ENCODE measurements around the gene KDM8. TPM values are rescaled to one million over a fixed set of nuclear protein-coding genes. Genes with fewer than 3 reads are reported as not detected.

The KDM8 gene
- total RNA-seq, 3 donors from 2014 or later (not counting 1 experiment from before 2014, with no cell fraction given) = 11.4 to 17.9 (median 17.8) TPM

GRCh38 chr16:27161398-27161797 is 41.9 kb upstream of the KDM8 start:
- no peak overlapping the region for H3K27ac ChIP-seq (ENCODE audit: low read length)
- ATAC-seq (no peak), DNase-seq (no peak)
- no peaks in the 10 kb centered on the region for H3K36me3 Mint-ChIP-seq
- H3K27ac Mint-ChIP-seq = no peak overlapping the region
- intact Hi-C loops (cut with micrococcal nuclease) = no loop called here
- H3K9me3 Mint-ChIP-seq = peaks cover 2 to 3% of the 10 kb centered on the region in 2 donors
- H3K4me1 Mint-ChIP-seq = no peaks in the 10 kb centered on the region
- H3K9me3 ChIP-seq (ENCODE audit: control insufficient read depth, insufficient read depth, low read length) = peaks cover 18% of the 10 kb centered on the region
- no peaks in the 10 kb centered on the region for H3K4me1 ChIP-seq (ENCODE audit: control insufficient read depth, insufficient read depth, low read length)
- H3K4me3 Mint-ChIP-seq = no peak overlapping the region
- TF ChIP-seq CTCF (IDR thresholded peaks at IDR 0.05) = no peak
- H3K27me3 ChIP-seq (ENCODE audit: control insufficient read depth, insufficient read depth, low read length) = no peaks in the 10 kb centered on the region
- 82% methylated on average over 3 of the region's 3 CpGs for WGBS (ENCODE audit: insufficient coverage)
- no peak overlapping the region for H3K4me3 ChIP-seq (ENCODE audit: low read length)
- no peaks in the 10 kb centered on the region for H3K27me3 Mint-ChIP-seq (ENCODE audit: low read depth in 2 of 2)
- H3K36me3 ChIP-seq (ENCODE audit: control insufficient read depth, insufficient read depth, low read length) = no peaks in the 10 kb centered on the region

GRCh38 chr16:27164352-27164751 is 39.0 kb upstream of the KDM8 start:
- ATAC-seq (no peak), DNase-seq (no peak)
- no peaks in the 10 kb centered on the region for H3K27me3 Mint-ChIP-seq (ENCODE audit: low read depth in 2 of 2)
- TF ChIP-seq CTCF (IDR thresholded peaks at IDR 0.05) = no peak
- H3K9me3 Mint-ChIP-seq = peaks cover 2 to 3% of the 10 kb centered on the region in 2 donors
- Histone ChIP-seq H3K4me3 (ENCODE audit: low read length) (no peak overlapping the region), H3K27ac (ENCODE audit: low read length) (no peak overlapping the region), H3K9me3 (ENCODE audit: control insufficient read depth, insufficient read depth, low read length) (peaks cover 18% of the 10 kb centered on the region), H3K4me1 (ENCODE audit: control insufficient read depth, insufficient read depth, low read length) (peaks cover 5% of the 10 kb centered on the region), H3K36me3 (ENCODE audit: control insufficient read depth, insufficient read depth, low read length) (no peaks in the 10 kb centered on the region), H3K27me3 (ENCODE audit: control insufficient read depth, insufficient read depth, low read length) (no peaks in the 10 kb centered on the region)
- H3K4me1 Mint-ChIP-seq = peaks cover under 1 to 14% of the 10 kb centered on the region in 2 donors
- H3K4me3 Mint-ChIP-seq = no peak overlapping the region
- no peaks in the 10 kb centered on the region for H3K36me3 Mint-ChIP-seq
- intact Hi-C loops (cut with micrococcal nuclease) = no loop called here
- H3K27ac Mint-ChIP-seq = no peak overlapping the region

GRCh38 chr16:27165576-27165975 is 37.8 kb upstream of the KDM8 start:
- no peaks in the 10 kb centered on the region for H3K27me3 Mint-ChIP-seq (ENCODE audit: low read depth in 2 of 2)

More at GRCh38 chr16:27165576-27165975, 37.8 kb upstream of the KDM8 start:
- DNase-seq (no peak), ATAC-seq (no peak)
- intact Hi-C loops (cut with micrococcal nuclease) = no loop called here
- H3K27ac Mint-ChIP-seq = no peak overlapping the region
- no peak overlapping the region for H3K4me3 Mint-ChIP-seq
- peaks cover 2 to 3% of the 10 kb centered on the region in 2 donors for H3K9me3 Mint-ChIP-seq
- Histone ChIP-seq H3K27me3 (ENCODE audit: control insufficient read depth, insufficient read depth, low read length) (no peaks in the 10 kb centered on the region), H3K4me3 (ENCODE audit: low read length) (no peak overlapping the region), H3K9me3 (ENCODE audit: control insufficient read depth, insufficient read depth, low read length) (peaks cover 18% of the 10 kb centered on the region), H3K4me1 (ENCODE audit: control insufficient read depth, insufficient read depth, low read length) (peaks cover 18% of the 10 kb centered on the region), H3K27ac (ENCODE audit: low read length) (no peak overlapping the region), H3K36me3 (ENCODE audit: control insufficient read depth, insufficient read depth, low read length) (no peaks in the 10 kb centered on the region)
- 84% methylated on average over 3 of the region's 3 CpGs for WGBS (ENCODE audit: insufficient coverage)
- TF ChIP-seq CTCF (IDR thresholded peaks at IDR 0.05) = no peak
- no peaks in the 10 kb centered on the region for H3K36me3 Mint-ChIP-seq
- peaks cover 11 to 25% of the 10 kb centered on the region in 2 donors for H3K4me1 Mint-ChIP-seq
